WI38 (cell line): ENCODE results near the gene SFXN5.

Experiments used
- H3K4me3 ChIP-seq: 2 replicates; pipeline ENCODE4 v1.5.1; 2011; ENCODE audit warnings: low read depth, mild to moderate bottlenecking, control low read depth, low read length
- TF ChIP-seq, protein P1 (sequence below): IDR thresholded peaks from 2 replicates; pipeline ENCODE4 v1.5.1; 2012; ENCODE audit warnings: low read depth, mild to moderate bottlenecking, control low read depth, low read length

Gene SFXN5

DNA sequence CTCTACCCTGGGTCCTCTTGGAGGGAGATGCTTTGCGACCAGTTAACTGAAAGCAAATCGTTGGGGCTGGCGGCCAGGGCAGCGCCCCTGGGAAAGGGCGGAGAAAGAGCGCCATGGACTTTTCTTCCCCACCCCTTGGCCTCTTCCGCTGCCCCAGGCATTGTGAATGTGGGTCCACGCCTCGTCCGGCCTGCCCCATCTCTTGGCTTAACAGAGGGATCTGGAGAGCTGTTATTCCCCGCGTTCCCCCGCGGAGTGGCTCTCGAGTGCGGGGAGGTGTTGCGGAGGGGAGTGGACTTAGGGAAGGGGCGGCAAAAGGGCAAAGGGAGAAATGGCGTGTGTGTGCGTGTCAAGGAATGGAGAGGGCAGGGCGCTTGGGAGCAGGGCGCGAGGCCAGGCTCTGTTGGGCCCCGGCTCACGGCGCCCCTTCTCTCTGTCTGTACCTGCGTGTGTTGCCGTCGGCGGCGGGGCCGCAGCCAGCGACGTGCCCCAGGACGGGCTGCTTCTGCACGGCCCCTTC, 147.6 kb downstream of the SFXN5 start:
- TF ChIP-seq, protein P1, sequence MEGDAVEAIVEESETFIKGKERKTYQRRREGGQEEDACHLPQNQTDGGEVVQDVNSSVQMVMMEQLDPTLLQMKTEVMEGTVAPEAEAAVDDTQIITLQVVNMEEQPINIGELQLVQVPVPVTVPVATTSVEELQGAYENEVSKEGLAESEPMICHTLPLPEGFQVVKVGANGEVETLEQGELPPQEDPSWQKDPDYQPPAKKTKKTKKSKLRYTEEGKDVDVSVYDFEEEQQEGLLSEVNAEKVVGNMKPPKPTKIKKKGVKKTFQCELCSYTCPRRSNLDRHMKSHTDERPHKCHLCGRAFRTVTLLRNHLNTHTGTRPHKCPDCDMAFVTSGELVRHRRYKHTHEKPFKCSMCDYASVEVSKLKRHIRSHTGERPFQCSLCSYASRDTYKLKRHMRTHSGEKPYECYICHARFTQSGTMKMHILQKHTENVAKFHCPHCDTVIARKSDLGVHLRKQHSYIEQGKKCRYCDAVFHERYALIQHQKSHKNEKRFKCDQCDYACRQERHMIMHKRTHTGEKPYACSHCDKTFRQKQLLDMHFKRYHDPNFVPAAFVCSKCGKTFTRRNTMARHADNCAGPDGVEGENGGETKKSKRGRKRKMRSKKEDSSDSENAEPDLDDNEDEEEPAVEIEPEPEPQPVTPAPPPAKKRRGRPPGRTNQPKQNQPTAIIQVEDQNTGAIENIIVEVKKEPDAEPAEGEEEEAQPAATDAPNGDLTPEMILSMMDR, result no peak
- H3K4me3 ChIP-seq, result no peak overlapping the region

GRCh38 chr2:72921853-72922252, 149.7 kb downstream of the SFXN5 start:
- TF ChIP-seq, protein P1, result no peak
- H3K4me3 ChIP-seq, result no peak overlapping the region

DNA sequence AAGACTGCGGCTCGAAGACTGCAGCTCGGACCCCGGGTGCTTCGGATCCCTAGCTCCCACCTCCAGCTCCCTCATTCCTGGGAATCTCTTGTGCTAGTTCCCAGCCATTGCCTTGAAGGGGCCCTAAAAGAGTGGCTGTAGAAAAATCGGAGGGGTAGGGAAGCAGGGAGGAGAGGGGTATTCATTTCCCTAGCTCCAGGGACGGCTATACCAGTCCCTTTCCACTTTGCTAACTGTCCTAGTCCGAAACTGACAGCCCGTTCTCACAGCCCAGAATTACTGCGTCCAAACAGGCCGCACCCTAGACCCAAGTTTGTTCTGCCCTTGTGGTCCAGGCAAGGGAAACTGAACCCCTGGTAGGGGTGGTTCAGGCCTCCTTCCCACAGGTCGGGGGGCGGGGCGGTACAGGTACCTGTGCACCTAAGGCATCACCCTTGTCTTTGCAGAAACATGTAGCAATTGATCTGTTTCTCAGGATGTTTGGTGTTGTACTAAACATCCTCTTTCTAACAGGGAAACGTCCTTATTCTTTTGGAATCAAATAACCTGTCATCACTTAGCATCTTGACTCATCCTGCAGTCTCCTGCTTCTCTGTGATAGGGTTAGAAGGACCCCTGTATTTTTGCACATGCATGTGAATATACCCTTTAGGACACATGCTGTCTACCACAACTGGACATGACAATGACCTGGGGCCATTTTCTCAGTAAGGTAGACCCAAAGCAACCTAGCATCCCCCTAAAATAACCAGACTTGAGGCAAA, 150.2 kb downstream of the SFXN5 start:
- H3K4me3 ChIP-seq, result no peak overlapping the region

GRCh38 chr2:72920318-72921087, 151.0 kb downstream of the SFXN5 start:
- H3K4me3 ChIP-seq, result peak overlapping the region; percentile 32
- TF ChIP-seq, protein P1, result no peak

More for the DNA sequence above, 150.2 kb downstream of the SFXN5 start:
- TF ChIP-seq, protein P1, result no peak

DNA sequence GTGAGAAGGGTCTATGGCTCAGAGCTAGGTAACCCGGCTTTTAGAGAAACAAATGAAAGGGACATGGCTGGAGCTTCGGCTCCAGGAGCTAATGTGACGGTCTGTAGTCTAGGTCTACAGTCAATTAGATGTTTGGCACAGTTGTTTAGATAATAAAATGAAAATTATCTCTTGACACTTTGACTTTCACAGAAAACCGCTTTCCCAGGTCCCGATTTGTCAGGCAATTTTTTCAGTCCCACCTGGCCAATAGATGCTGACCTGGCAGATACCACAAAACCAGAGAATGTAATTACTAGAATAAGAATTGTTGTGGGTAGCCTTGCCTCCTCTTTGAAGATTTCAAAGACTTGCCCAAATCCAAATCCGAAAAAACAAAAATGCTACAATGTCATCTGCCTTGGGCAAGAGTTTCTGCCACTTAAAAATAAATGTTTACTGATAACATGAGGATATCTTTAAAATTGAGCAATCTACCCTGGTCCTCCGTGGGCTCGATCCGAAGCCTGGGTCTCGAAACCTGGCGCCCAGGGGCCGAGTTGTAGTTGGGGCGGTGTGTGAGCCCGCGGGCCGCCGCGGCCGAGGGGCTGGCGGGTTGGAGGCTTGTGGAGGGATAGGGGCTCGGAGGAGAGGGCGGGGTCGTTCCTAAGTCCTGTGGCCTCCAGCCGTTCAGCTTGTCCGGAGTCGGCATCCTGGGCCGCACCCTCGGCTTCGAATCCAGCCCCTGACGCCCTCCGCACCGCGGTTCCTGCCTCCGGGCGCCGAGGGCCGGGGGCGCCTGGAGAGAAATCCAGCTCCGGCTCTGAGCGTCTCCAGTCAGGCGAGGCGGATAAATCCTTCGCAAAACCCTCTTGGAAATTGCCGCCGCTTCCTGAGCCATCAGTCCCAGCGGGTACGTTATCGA, 151.8 kb downstream of the SFXN5 start:
- TF ChIP-seq, protein P1, result no peak
- peak overlapping the region; percentile 32; the same call in 1 of the 2 replicates for H3K4me3 ChIP-seq

DNA sequence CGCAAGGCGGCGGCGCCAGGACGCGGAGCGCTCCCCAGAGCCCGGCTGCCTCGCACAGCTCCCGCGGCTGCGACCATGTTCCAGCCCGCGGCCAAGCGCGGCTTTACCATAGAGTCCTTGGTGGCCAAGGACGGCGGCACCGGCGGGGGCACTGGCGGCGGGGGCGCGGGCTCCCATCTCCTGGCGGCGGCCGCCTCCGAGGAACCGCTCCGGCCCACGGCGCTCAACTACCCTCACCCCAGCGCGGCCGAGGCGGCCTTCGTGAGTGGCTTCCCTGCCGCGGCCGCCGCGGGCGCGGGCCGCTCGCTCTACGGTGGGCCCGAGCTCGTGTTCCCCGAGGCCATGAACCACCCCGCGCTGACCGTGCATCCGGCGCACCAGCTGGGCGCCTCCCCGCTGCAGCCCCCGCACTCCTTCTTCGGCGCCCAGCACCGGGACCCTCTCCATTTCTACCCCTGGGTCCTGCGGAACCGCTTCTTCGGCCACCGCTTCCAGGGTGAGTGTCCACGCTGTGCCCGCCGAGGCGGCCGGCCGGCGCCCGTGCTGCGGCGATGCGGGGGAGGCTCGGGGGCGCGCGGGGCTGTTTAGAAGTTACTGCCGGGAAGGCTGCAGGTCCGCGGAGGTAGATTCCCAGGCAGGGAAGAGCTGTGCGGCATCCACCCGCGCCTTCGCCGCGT, 153.5 kb downstream of the SFXN5 start:
- no peak overlapping the region for H3K4me3 ChIP-seq
- TF ChIP-seq, protein P1, result no peak
